ENCODE data around the gene FAM124B. TPM values are rescaled to one million over a fixed set of nuclear protein-coding genes. Genes with fewer than 3 reads are reported as not detected.

The FAM124B gene
- total RNA-seq, 4 donors from 2014 or later: 0.41 to 0.95 (median 0.60) TPM; not detected in 1

- H3K36me3 ChIP-seq: no peaks in the 10 kb centered on the region
- no peak overlapping the region for H3K27ac ChIP-seq
- H3K4me1 ChIP-seq: no peaks in the 10 kb centered on the region
- H3K27me3 ChIP-seq: no peaks in the 10 kb centered on the region
- WGBS, 2 donors (ENCODE audit: low coverage in 1 of 2): 69 to 76% methylated on average over 2 to 3 of the region's 3 CpGs
- TF ChIP-seq CTCF (IDR thresholded peaks at IDR 0.05) (peak in 1 of 5 experiments; percentile 19), POLR2A (IDR thresholded peaks at IDR 0.05) (no peak)
- in situ Hi-C loops (cut with MboI; ENCODE audit: low pct_ligation_motif_present in 1 of 4, low pct_unique_long_range_greater_than_20kb in 1 of 4, low sequenced_read_pairs in 3 of 4) (loop anchor here (5.0 to 25.0 kb wide), 6 partner anchors 288 to 628 kb away; no protein-coding TSS in a partner anchor), intact Hi-C loops (cut with DNase I; ENCODE audit: low total_unique reads) (loop anchor here (5.0 to 10.0 kb wide), 2 partner anchors 85 to 288 kb away; no protein-coding TSS in a partner anchor)
- no peak overlapping the region for H3K4me3 ChIP-seq
- DNase-seq: no peak
- H3K9me3 ChIP-seq: no peaks in the 10 kb centered on the region
These were observed 42.3 kb downstream of the FAM124B start for GRCh38 chr2:224359569-224359968.

- TF ChIP-seq EP300 (IDR thresholded peaks at IDR 0.05; ENCODE audit: low read depth) (no peak), POLR2A (IDR thresholded peaks at IDR 0.05) (no peak), CTCF (IDR thresholded peaks at IDR 0.05) (peak; percentile 74 to 85 (median 83))
- Histone ChIP-seq H3K27ac (no peak overlapping the region), H3K4me1 (no peaks in the 10 kb centered on the region), H3K4me3 (no peak overlapping the region), H3K9me3 (no peaks in the 10 kb centered on the region), H3K27me3 (no peaks in the 10 kb centered on the region), H3K36me3 (no peaks in the 10 kb centered on the region)
- in situ Hi-C loops (cut with MboI; ENCODE audit: low pct_ligation_motif_present in 1 of 4, low pct_unique_long_range_greater_than_20kb in 1 of 4, low sequenced_read_pairs in 3 of 4) (loop anchor here (5.0 to 25.0 kb wide), 6 partner anchors 290 to 630 kb away; no protein-coding TSS in a partner anchor), intact Hi-C loops (cut with DNase I; ENCODE audit: low total_unique reads) (loop anchor here (5.0 to 10.0 kb wide), 2 partner anchors 88 to 290 kb away; no protein-coding TSS in a partner anchor)
- DNase-seq: peak; percentile 53
- WGBS, 2 donors (ENCODE audit: low coverage in 1 of 2): 29 to 48% methylated on average over 6 to 8 of the region's 8 CpGs
These were observed 44.6 kb downstream of the FAM124B start for GRCh38 chr2:224357098-224357901.

- no peak overlapping the region for H3K4me3 ChIP-seq
- no peak for DNase-seq
- intact Hi-C loops (cut with DNase I; ENCODE audit: low total_unique reads) (loop anchor here (5.0 to 10.0 kb wide), 2 partner anchors 90 to 293 kb away; no protein-coding TSS in a partner anchor), in situ Hi-C loops (cut with MboI; ENCODE audit: low pct_ligation_motif_present in 1 of 4, low pct_unique_long_range_greater_than_20kb in 1 of 4, low sequenced_read_pairs in 3 of 4) (loop anchor here (5.0 to 25.0 kb wide), 6 partner anchors 293 to 633 kb away; no protein-coding TSS in a partner anchor)
- H3K4me1 ChIP-seq: no peaks in the 10 kb centered on the region
- TF ChIP-seq POLR2AphosphoS5 (IDR thresholded peaks at IDR 0.05) (no peak), POLR2A (IDR thresholded peaks at IDR 0.05) (no peak), EP300 (IDR thresholded peaks at IDR 0.05; ENCODE audit: low read depth) (no peak), CTCF (IDR thresholded peaks at IDR 0.05) (no peak)
- no peak overlapping the region for H3K27ac ChIP-seq
- H3K27me3 ChIP-seq: no peaks in the 10 kb centered on the region
- 71% methylated on average over 13 of the region's 13 CpGs; no CpG with 5 or more reads in 1 of the 2 donors for WGBS, 2 donors (ENCODE audit: low coverage in 1 of 2)
- H3K9me3 ChIP-seq: no peaks in the 10 kb centered on the region
- H3K36me3 ChIP-seq: no peaks in the 10 kb centered on the region
These were observed 47.2 kb downstream of the FAM124B start for GRCh38 chr2:224354632-224355211.

- H3K36me3 ChIP-seq: no peaks in the 10 kb centered on the region
- no peaks in the 10 kb centered on the region for H3K27me3 ChIP-seq
- intact Hi-C loops (cut with DNase I; ENCODE audit: low total_unique reads) (loop anchor here (10.0 kb wide), 1 partner anchor 94 kb away; no protein-coding TSS in a partner anchor), in situ Hi-C loops (cut with MboI; ENCODE audit: low pct_ligation_motif_present in 1 of 4, low pct_unique_long_range_greater_than_20kb in 1 of 4, low sequenced_read_pairs in 3 of 4) (loop anchor here (10.0 to 25.0 kb wide), 4 partner anchors 304 to 637 kb away; no protein-coding TSS in a partner anchor)
- DNase-seq: no peak
- H3K9me3 ChIP-seq: no peaks in the 10 kb centered on the region
- no peak overlapping the region for H3K27ac ChIP-seq
- H3K4me3 ChIP-seq: no peak overlapping the region
- TF ChIP-seq POLR2AphosphoS5 (IDR thresholded peaks at IDR 0.05): no peak
- no peak for TF ChIP-seq EP300 (IDR thresholded peaks at IDR 0.05; ENCODE audit: low read depth)
- TF ChIP-seq POLR2A (IDR thresholded peaks at IDR 0.05): no peak
- TF ChIP-seq CTCF (IDR thresholded peaks at IDR 0.05): no peak
- 93 to 100% methylated on average over 1 of the region's 1 CpG for WGBS, 2 donors (ENCODE audit: low coverage in 1 of 2)
- no peaks in the 10 kb centered on the region for H3K4me1 ChIP-seq
These were observed 51.2 kb downstream of the FAM124B start for GRCh38 chr2:224350703-224351102.
